Transverse colon (tissue), 4 donors: ENCODE results near the gene FBLN2. TPM values are rescaled to one million over a fixed set of nuclear protein-coding genes. Genes with fewer than 3 reads are reported as not detected.

Experiments used
- DNase-seq: peaks from one replicate; pipeline ENCODE4 v3.0.0-alpha.2; 2019
- H3K27ac ChIP-seq, 4 donors: fragments of 200-600 bp; sonication (generic); 2 replicates each; pipeline ENCODE4 v1.5.1; 2016 to 2018; ENCODE audit warnings: inconsistent platforms in 4 of 4
- H3K27me3 ChIP-seq: fragments of 200-600 bp; sonication (generic); 2 replicates; pipeline ENCODE4 v1.5.1; 2017; ENCODE audit warnings: inconsistent platforms
- H3K36me3 ChIP-seq, 4 donors: fragments of 200-600 bp; sonication (generic); 2 replicates each; pipeline ENCODE4 v1.5.1; 2017 to 2019; ENCODE audit warnings: inconsistent platforms in 4 of 4
- H3K4me1 ChIP-seq, 4 donors: fragments of 200-600 bp; sonication (generic); 2 replicates each; pipeline ENCODE4 v1.5.1; 2017 to 2020; ENCODE audit warnings: inconsistent platforms in 4 of 4
- H3K4me3 ChIP-seq, 4 donors: fragments of 200-600 bp; sonication (generic); 1 replicate in 1 of 4; 2 replicates in 3 of 4; pipeline versions ENCODE4 v1.5.1 to v1.6.1; 2017 to 2019; ENCODE audit warnings: inconsistent platforms in 4 of 4
- H3K9me3 ChIP-seq, 2 donors: fragments of 200-600 bp; sonication (generic); 2 replicates each; pipeline ENCODE4 v1.5.1; 2017 to 2019; ENCODE audit warnings: inconsistent platforms in 2 of 2
- CTCF ChIP-seq, 5 experiments: fragments of 200-600 bp in 3 of 5; fragments of 450-650 bp in 2 of 5; sonication (generic) in 3 of 5; IDR thresholded peaks; 1 replicate in 2 of 5; 2 replicates in 3 of 5; pipeline ENCODE4 v1.5.1; 2016 to 2017; ENCODE audit warnings: antibody characterized with exemption in 5 of 5, inconsistent platforms in 3 of 5, mild to moderate bottlenecking in 2 of 5, moderate library complexity in 1 of 5
- EP300 ChIP-seq: sonication (generic); formaldehyde crosslinking; IDR thresholded peaks from one replicate; pipeline ENCODE4 v1.6.1; 2017; ENCODE audit warnings: antibody characterized with exemption, low read depth
- POLR2A ChIP-seq: fragments of 450-650 bp; IDR thresholded peaks from one replicate; pipeline ENCODE4 v1.6.1; 2016; ENCODE audit warnings: antibody characterized with exemption, mild to moderate bottlenecking, moderate library complexity
- POLR2AphosphoS5 ChIP-seq, 3 donors: sonication (generic); formaldehyde crosslinking; IDR thresholded peaks; one replicate each; pipeline ENCODE4 v1.6.1; 2016; ENCODE audit warnings: antibody characterized with exemption in 3 of 3
- WGBS, 2 donors: methylation state at CpG; one replicate each; pipeline ENCODE4 v1.1.5; 2018; ENCODE audit warnings: low coverage in 1 of 2; 5-methylcytosine and 5-hydroxymethylcytosine counted together
- in situ Hi-C, 4 donors: fragments of 200-750 bp; cut with MboI; loops; one replicate each; pipeline versions ENCODE4 v1.15.0 to v1.15.1; 2017; ENCODE audit warnings: low sequenced_read_pairs in 3 of 4, low pct_ligation_motif_present in 1 of 4, low pct_unique_long_range_greater_than_20kb in 1 of 4
- intact Hi-C: fragments of 100-400 bp; cut with DNase I; formaldehyde crosslinking; loops from one replicate; pipeline ENCODE4 v1.15.1; 2023; ENCODE audit warnings: low total_unique reads
- total RNA-seq, 4 donors: library from RNA; depleted of rRNA; stranded (reverse); fragments of >200 nt; gene quantifications; one replicate each; pipeline ENCODE4 v1.1.0, GENCODE V29; 2016

FBLN2 gene
- total RNA-seq, 4 donors from 2014 or later = 23.0 to 51.5 (median 31.4) TPM

GRCh38 chr3:13536432-13536831, 12.5 kb upstream of the FBLN2 start:
- DNase-seq = no peak
- peaks cover 0 to 3% (median 1%) of the 10 kb centered on the region in 4 donors for H3K4me1 ChIP-seq
- H3K9me3 ChIP-seq = no peaks in the 10 kb centered on the region
- TF ChIP-seq CTCF (IDR thresholded peaks at IDR 0.05) (no peak), POLR2A (no peak), EP300 (no peak), POLR2AphosphoS5 (IDR thresholded peaks at IDR 0.05) (no peak)
- no peak overlapping the region for H3K4me3 ChIP-seq
- H3K27me3 ChIP-seq = no peaks in the 10 kb centered on the region
- peak overlapping the region in 1 of 4 donors; percentile 5 for H3K27ac ChIP-seq
- no peaks in the 10 kb centered on the region for H3K36me3 ChIP-seq
- intact Hi-C loops (no loop called here), in situ Hi-C loops (no loop called here)
- 80% methylated on average over 3 of the region's 3 CpGs; no CpG with 5 or more reads in 1 of the 2 donors for WGBS, 2 donors

- intact Hi-C loops (no loop called here), in situ Hi-C loops (no loop called here)
- no peak for TF ChIP-seq CTCF (IDR thresholded peaks at IDR 0.05)
- TF ChIP-seq POLR2A = no peak
- no peak for TF ChIP-seq POLR2AphosphoS5 (IDR thresholded peaks at IDR 0.05)
- TF ChIP-seq EP300 = no peak
- peak overlapping the region in 1 of 4 donors; percentile 5 for H3K27ac ChIP-seq
- H3K4me3 ChIP-seq = no peak overlapping the region
- H3K27me3 ChIP-seq = no peaks in the 10 kb centered on the region
- DNase-seq = no peak
- 30 to 63% methylated on average over 7 to 8 of the region's 8 CpGs for WGBS, 2 donors
- no peaks in the 10 kb centered on the region for H3K9me3 ChIP-seq
- H3K4me1 ChIP-seq = peaks cover 0 to 3% (median 1%) of the 10 kb centered on the region in 4 donors
- H3K36me3 ChIP-seq = no peaks in the 10 kb centered on the region
Observed at GRCh38 chr3:13536832-13537231, 12.1 kb upstream of the FBLN2 start.

GRCh38 chr3:13537244-13537908, 11.5 kb upstream of the FBLN2 start:
- H3K36me3 ChIP-seq = no peaks in the 10 kb centered on the region
- 93% methylated on average over 3 to 6 of the region's 6 CpGs for WGBS, 2 donors
- no peaks in the 10 kb centered on the region for H3K27me3 ChIP-seq
- H3K4me1 ChIP-seq = peaks cover 0 to 3% (median 1%) of the 10 kb centered on the region in 4 donors
- intact Hi-C loops = no loop called here
- H3K27ac ChIP-seq = peak overlapping the region in 1 of 4 donors; percentile 6
- no peak for TF ChIP-seq EP300
- no peak for TF ChIP-seq CTCF (IDR thresholded peaks at IDR 0.05)
- TF ChIP-seq POLR2AphosphoS5 (IDR thresholded peaks at IDR 0.05) = no peak
- no peak for TF ChIP-seq POLR2A
- no peak overlapping the region for H3K4me3 ChIP-seq
- in situ Hi-C loops = no loop called here
- H3K9me3 ChIP-seq = no peaks in the 10 kb centered on the region
- DNase-seq = no peak

- peak overlapping the region in 2 of 4 donors; percentile 6 to 15 for H3K27ac ChIP-seq
- H3K4me3 ChIP-seq = no peak overlapping the region
- WGBS, 2 donors = 56 to 66% methylated on average over 5 to 6 of the region's 6 CpGs
- intact Hi-C loops = no loop called here
- DNase-seq = no peak
- no peak for TF ChIP-seq POLR2A
- TF ChIP-seq CTCF (IDR thresholded peaks at IDR 0.05) = no peak
- TF ChIP-seq EP300 = no peak
- peaks cover 0 to 3% (median 1%) of the 10 kb centered on the region in 4 donors for H3K4me1 ChIP-seq
- H3K27me3 ChIP-seq = no peaks in the 10 kb centered on the region
- no peaks in the 10 kb centered on the region for H3K9me3 ChIP-seq
- in situ Hi-C loops = no loop called here
- no peaks in the 10 kb centered on the region for H3K36me3 ChIP-seq
Observed at GRCh38 chr3:13537909-13538296, 11.0 kb upstream of the FBLN2 start.
